ENCODE measurements around the gene HADH.

DNA sequence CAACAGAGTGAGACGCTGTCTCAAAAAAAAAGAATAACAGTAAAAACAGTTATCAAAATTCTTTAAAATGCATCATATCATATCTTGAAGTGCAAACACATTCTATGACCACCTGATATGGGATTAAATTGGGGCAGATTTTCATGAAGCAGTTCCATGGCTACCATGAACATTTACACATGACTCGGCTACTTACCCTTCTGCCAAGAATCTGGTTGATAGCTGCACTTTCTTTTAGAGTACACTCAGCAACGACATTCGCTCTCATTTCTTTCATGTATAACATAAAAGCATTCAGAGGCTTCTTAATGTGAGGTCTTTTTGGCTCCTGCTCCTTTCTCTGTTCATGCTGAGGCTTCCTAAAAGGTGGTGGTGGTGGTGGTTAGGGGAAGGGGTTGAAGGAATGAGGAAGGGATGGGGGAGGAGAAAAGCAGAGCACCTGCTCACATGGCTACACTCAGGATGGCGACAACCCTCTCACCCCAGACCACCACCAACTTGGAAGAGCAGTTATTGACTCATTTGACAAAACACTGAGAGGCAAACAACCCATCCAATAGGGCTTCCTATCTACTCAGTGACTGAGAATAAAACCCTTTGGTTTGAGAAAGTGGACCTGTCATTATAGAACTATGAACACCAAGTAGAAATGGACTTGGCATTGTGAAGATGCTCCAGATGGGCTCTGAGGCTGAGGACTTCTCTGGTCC, 88.5 kb downstream of the HADH start:
- TF ChIP-seq, protein P1, sequence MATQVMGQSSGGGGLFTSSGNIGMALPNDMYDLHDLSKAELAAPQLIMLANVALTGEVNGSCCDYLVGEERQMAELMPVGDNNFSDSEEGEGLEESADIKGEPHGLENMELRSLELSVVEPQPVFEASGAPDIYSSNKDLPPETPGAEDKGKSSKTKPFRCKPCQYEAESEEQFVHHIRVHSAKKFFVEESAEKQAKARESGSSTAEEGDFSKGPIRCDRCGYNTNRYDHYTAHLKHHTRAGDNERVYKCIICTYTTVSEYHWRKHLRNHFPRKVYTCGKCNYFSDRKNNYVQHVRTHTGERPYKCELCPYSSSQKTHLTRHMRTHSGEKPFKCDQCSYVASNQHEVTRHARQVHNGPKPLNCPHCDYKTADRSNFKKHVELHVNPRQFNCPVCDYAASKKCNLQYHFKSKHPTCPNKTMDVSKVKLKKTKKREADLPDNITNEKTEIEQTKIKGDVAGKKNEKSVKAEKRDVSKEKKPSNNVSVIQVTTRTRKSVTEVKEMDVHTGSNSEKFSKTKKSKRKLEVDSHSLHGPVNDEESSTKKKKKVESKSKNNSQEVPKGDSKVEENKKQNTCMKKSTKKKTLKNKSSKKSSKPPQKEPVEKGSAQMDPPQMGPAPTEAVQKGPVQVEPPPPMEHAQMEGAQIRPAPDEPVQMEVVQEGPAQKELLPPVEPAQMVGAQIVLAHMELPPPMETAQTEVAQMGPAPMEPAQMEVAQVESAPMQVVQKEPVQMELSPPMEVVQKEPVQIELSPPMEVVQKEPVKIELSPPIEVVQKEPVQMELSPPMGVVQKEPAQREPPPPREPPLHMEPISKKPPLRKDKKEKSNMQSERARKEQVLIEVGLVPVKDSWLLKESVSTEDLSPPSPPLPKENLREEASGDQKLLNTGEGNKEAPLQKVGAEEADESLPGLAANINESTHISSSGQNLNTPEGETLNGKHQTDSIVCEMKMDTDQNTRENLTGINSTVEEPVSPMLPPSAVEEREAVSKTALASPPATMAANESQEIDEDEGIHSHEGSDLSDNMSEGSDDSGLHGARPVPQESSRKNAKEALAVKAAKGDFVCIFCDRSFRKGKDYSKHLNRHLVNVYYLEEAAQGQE (IDR thresholded peaks at IDR 0.05), result no peak
- TF ChIP-seq, protein P2, sequence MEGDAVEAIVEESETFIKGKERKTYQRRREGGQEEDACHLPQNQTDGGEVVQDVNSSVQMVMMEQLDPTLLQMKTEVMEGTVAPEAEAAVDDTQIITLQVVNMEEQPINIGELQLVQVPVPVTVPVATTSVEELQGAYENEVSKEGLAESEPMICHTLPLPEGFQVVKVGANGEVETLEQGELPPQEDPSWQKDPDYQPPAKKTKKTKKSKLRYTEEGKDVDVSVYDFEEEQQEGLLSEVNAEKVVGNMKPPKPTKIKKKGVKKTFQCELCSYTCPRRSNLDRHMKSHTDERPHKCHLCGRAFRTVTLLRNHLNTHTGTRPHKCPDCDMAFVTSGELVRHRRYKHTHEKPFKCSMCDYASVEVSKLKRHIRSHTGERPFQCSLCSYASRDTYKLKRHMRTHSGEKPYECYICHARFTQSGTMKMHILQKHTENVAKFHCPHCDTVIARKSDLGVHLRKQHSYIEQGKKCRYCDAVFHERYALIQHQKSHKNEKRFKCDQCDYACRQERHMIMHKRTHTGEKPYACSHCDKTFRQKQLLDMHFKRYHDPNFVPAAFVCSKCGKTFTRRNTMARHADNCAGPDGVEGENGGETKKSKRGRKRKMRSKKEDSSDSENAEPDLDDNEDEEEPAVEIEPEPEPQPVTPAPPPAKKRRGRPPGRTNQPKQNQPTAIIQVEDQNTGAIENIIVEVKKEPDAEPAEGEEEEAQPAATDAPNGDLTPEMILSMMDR (IDR thresholded peaks at IDR 0.05; ENCODE audit: low read depth, low read length, missing input control), result no peak
- TF ChIP-seq EGR1 (IDR thresholded peaks at IDR 0.05; ENCODE audit: low read depth in 2 of 2) (no peak), YY1 (IDR thresholded peaks at IDR 0.05) (no peak), SP1 (IDR thresholded peaks at IDR 0.05) (no peak), JUND (IDR thresholded peaks at IDR 0.05) (no peak), FOXA1 (IDR thresholded peaks at IDR 0.05) (no peak), TAF1 (conservative IDR thresholded peaks at IDR 0.05) (no peak), RAD21 (IDR thresholded peaks at IDR 0.05) (no peak), RXRA (IDR thresholded peaks at IDR 0.05) (no peak), GABPA (IDR thresholded peaks at IDR 0.05 in 1 of 2, conservative IDR thresholded peaks at IDR 0.05 in 1 of 2) (no peak)
- TF ChIP-seq, protein P3, sequence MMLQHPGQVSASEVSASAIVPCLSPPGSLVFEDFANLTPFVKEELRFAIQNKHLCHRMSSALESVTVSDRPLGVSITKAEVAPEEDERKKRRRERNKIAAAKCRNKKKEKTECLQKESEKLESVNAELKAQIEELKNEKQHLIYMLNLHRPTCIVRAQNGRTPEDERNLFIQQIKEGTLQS (IDR thresholded peaks at IDR 0.05), result no peak
- TF ChIP-seq, protein P4, sequence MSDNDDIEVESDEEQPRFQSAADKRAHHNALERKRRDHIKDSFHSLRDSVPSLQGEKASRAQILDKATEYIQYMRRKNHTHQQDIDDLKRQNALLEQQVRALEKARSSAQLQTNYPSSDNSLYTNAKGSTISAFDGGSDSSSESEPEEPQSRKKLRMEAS (IDR thresholded peaks at IDR 0.05), result no peak
- TF ChIP-seq, protein P5, sequence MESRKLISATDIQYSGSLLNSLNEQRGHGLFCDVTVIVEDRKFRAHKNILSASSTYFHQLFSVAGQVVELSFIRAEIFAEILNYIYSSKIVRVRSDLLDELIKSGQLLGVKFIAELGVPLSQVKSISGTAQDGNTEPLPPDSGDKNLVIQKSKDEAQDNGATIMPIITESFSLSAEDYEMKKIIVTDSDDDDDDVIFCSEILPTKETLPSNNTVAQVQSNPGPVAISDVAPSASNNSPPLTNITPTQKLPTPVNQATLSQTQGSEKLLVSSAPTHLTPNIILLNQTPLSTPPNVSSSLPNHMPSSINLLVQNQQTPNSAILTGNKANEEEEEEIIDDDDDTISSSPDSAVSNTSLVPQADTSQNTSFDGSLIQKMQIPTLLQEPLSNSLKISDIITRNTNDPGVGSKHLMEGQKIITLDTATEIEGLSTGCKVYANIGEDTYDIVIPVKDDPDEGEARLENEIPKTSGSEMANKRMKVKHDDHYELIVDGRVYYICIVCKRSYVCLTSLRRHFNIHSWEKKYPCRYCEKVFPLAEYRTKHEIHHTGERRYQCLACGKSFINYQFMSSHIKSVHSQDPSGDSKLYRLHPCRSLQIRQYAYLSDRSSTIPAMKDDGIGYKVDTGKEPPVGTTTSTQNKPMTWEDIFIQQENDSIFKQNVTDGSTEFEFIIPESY (IDR thresholded peaks at IDR 0.05), result no peak

Data from liver (tissue), 3 donors.